LNCaP clone FGC (cell line): Measurements from ENCODE around the gene SPANXD.
"Not testable (repeated sequence)": the region's sequence is repeated elsewhere in the genome, so short reads cannot be mapped to it uniquely, and the experiment has no call there.

Source experiments
- DNase-seq: peaks from one replicate; pipeline ENCODE4 v3.0.0-alpha.2; 2011; ENCODE audit warnings: low read depth
- H3K4me3 ChIP-seq: 2 replicates; pipeline ENCODE4 v1.5.1; 2011; ENCODE audit warnings: mild to moderate bottlenecking, low read depth, low read length, control low read depth
- TF ChIP-seq, protein P1 (sequence below): IDR thresholded peaks from 2 replicates; pipeline ENCODE4 v1.5.1; 2012; ENCODE audit warnings: mild to moderate bottlenecking; ENCODE audit not compliant: control insufficient read depth, insufficient read depth; ENCODE audit errors: extremely low read depth

Gene SPANXD, protein sequence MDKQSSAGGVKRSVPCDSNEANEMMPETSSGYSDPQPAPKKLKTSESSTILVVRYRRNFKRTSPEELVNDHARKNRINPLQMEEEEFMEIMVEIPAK

DNA sequence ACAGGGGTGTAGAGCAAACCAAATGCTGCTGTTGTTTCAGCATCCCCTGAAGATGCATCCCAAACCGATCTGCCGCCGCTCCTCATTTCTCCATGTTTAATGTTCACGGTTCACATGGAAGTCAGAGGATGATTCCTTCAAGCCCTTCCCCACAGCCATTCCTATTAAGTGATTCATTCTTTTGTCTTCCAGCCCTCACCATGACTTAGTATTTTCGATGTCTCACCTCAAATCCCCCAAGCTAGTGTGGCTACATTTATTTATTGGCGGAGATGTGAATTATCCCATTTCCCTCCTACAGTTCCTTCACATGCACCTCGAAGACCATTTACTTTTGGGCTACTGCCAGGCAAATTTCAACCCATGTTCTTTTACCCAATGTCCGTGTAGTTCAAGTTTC lies at the start of gene SPANXD:
TSS of gene SPANXD (minus strand) at position 101 of the 400 bp plus-strand sequence. CDS start 334 bp downstream, outside the sequence.
- not testable (repeated sequence) for H3K4me3 ChIP-seq, DNase-seq

DNA sequence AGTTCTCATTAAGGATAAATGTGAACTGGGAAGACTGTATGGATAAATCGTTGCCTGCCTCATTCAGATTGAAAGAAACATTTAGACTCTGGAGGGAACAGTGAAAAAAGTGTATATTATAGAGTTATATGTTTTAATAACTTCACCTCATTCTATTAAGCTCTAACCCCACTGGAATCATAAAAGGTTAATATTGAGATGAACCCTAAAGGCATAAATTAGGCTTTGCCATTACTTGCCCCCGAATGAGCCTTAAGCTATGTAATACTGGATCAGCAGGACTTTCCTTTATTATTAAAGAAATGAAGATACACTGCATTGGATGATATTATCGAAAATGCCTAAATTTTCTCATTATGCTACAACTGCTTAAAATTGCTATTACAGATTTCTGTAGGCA lies 44.1 kb upstream of the SPANXD start:
- H3K4me3 ChIP-seq = no peak overlapping the region
- TF ChIP-seq, protein P1, sequence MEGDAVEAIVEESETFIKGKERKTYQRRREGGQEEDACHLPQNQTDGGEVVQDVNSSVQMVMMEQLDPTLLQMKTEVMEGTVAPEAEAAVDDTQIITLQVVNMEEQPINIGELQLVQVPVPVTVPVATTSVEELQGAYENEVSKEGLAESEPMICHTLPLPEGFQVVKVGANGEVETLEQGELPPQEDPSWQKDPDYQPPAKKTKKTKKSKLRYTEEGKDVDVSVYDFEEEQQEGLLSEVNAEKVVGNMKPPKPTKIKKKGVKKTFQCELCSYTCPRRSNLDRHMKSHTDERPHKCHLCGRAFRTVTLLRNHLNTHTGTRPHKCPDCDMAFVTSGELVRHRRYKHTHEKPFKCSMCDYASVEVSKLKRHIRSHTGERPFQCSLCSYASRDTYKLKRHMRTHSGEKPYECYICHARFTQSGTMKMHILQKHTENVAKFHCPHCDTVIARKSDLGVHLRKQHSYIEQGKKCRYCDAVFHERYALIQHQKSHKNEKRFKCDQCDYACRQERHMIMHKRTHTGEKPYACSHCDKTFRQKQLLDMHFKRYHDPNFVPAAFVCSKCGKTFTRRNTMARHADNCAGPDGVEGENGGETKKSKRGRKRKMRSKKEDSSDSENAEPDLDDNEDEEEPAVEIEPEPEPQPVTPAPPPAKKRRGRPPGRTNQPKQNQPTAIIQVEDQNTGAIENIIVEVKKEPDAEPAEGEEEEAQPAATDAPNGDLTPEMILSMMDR = no peak
- no peak for DNase-seq

DNA sequence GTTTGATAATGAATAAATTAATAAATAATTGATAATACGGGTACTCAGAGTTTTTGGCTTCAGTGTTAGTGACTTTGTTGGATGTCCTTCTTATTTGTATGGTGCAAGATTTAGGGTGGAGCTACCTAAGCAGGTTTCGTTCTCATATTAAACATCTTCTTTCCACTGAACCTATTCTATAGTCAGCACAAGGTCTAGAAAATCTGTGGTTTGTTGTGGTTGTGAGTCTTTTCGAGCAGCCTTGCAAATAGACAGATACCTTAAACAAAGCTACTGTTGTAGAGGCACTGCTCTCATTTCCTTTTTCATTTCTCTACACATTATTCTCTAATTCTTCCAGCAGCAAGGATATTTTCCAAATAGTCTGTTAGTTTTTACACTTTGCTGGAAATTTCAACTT lies 38.1 kb upstream of the SPANXD start:
- H3K4me3 ChIP-seq = no peak overlapping the region
- TF ChIP-seq, protein P1 = no peak
- no peak for DNase-seq

DNA sequence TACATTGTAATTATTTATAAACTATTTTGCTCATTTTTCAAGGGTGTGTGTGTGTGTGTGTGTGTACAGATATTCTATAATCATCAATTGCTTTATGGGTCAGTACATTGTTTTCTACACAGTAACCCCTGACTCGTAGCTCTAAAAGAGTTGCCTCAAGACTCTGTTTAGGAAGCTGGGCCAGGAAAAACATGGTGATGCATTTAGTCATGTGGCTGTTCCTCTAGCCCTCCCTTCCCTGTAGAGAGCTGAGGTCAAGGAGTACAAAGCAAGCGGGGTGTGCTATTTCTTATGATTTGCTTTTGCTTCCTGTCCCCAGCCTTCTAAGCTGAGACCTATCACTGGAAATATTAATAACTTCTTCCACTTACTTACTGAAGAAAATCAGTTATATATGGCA lies 34.8 kb upstream of the SPANXD start:
- no peak for DNase-seq
- TF ChIP-seq, protein P1 = no peak
- no peak overlapping the region for H3K4me3 ChIP-seq

DNA sequence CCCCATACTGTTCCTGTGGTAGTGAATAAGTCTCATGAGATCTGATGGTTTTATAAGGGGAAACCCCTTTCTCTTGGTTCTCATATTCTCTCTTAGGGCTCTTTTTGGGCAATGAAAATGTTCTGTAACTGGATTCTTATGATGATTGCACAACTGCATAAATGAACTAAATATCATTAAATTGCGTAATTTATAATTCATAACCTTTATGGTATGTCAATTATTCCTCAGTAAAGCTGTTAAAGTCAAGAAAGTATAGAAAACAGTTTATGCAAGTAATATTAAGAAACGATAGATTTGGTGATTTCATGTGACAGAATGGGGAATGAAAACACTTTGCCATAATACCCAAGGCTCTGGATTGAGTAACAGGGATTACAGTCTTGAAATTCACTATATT lies 33.5 kb upstream of the SPANXD start:
- H3K4me3 ChIP-seq = no peak overlapping the region
- TF ChIP-seq, protein P1 = no peak
- no peak for DNase-seq

DNA sequence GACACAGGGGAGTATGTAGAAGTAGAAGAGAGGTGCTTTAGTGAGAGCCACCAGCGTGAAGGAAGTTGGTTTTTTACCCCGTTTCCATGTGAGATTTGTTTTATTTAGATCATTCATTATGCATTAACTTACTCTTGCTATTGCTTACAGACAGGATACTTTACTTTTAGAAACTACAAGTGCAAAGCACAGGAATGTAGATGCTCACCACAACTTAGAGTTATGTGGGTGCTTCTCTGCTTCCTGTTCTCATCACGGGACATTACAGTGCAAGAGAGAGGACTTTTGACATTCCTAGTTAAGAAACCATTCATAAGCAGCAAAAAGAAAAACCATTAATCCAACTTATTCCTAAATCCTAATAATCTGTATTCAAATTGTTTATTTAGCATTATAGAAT lies 25.6 kb upstream of the SPANXD start:
- DNase-seq = no peak
- TF ChIP-seq, protein P1 = no peak

DNA sequence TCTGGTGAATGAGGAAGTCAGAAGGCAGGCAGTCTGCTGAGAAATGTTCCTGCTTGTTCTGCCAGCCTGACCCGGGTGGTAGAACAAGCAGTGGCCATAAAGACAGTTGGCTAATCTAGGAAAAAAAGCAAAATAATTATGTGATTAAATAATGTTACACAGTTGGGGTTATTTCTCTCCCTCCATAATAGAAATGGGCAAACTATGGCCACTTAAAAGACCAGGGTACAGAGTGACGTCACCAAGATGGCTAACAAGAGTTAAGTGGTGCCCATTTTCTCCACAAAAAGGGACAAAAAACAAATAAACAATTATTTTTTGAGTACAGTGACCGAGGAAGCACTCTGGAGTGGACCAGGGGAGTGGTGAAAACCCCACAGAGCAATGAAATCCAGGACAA lies 16.1 kb upstream of the SPANXD start:
- no peak overlapping the region for H3K4me3 ChIP-seq
- TF ChIP-seq, protein P1 = no peak
- DNase-seq = no peak

More for the DNA sequence above, 25.6 kb upstream of the SPANXD start:
- no peak overlapping the region for H3K4me3 ChIP-seq

DNA sequence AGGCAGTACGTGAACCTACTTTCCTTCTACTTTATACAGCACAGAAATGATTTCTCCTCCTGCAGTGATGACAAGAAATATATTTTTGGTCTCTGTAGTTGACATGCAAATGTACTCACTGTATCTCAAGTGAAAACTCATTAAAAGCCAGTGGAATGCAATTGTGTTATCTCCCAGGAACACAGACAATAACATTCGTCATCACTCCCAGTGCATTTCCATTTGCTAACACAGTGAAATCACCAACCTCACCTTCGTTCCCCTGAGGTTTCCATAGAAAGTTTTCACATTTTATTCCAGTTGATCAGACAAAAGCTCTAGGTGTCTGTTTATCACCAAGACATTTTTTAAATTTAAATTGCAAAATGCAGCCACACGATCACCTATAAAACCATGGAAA lies 2.5 kb upstream of the SPANXD start:
- TF ChIP-seq, protein P1 = no peak
- no peak for DNase-seq
- no peak overlapping the region for H3K4me3 ChIP-seq
